ENCODE measurements around the gene CYP26B1.

Gene CYP26B1

DNA sequence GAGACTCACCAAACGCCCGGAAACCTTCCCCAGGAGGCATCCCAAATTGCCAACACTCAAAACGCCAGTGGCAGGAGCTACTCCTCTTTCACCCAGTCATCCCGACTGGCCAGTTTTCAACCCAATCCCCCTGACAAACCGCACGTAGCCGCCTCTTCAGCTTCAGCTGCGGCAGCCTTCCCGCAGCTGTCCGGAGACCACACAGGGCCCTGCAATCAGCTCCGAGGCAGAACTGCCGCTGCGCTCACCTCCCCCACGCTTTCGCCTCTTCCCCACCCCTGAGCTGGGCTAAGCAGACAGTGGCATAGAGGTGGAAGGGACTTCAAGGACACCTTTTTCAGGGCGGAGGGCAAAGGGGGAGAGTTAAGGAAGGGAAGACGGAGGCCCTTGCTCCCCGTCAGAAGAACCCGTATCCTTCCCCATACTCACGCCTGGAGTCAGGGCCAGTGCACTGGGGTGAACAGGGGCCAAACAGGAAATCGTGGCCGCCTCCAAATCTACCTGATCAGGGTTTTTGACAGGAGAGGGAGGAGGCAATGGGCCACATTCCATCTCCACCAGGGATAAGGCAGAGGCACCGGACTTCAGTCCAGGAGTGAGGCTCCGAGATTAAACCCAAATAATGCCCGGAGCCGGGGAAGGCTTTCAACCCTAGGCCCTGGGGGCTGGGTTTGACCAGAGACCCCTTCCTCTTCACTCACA is 16.9 kb downstream of the CYP26B1 start:
- no peak for FAIRE-seq

DNA sequence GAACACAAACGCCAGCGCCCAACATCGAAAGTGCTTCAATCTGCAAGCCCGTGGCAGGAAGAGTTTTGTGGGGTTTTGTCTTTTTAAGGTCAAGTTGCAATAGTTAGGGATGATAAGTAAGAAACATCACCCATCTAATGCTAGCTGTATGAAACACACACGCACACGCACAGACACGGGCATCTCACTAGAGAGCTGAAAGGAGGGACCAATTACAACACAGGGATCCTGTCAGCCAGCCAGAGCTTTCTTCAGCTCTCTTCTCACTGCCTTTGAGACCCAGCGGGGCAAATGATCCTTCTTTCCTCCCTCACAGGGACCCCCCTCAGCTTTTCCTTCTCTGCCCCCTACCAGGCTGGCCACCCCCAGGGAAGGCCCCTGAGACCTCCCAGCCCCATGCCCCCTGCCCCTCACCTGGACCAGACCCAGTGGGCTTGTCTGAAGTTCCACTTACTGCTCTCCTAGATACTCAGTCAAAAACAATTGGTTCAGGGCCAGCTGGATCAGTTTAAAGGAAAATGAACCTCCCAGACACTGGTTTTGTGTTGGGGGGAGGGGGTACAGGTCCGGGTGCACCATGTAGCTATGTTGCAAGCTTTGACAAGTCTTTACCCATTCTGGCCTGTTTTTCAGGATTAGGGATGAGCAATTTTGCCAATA is 17.9 kb downstream of the CYP26B1 start:
- no peak for DNase-seq (ENCODE audit: low spot score)
- FAIRE-seq = no peak

More for the DNA sequence above, 16.9 kb downstream of the CYP26B1 start:
- no peak for DNase-seq (ENCODE audit: low spot score)

DNA sequence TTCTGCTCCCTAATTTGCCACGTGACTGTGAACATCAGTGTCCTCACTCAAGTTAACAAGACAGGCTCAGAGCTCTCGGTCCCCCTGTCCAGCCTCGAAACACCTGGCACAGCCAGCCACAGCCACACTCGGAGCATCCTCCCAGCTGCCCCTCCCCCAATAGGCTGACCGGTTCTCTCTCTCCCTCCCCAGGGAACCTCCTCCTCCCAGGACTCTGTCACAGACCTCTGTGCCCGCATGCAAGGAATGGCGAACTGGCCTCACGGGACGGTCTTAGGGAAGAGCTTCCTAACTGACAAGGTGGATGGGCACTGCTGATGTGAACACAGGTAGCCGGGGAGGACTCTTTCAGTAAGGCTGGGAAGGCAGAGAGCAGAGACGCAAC is 18.8 kb downstream of the CYP26B1 start:
- FAIRE-seq = no peak

DNA sequence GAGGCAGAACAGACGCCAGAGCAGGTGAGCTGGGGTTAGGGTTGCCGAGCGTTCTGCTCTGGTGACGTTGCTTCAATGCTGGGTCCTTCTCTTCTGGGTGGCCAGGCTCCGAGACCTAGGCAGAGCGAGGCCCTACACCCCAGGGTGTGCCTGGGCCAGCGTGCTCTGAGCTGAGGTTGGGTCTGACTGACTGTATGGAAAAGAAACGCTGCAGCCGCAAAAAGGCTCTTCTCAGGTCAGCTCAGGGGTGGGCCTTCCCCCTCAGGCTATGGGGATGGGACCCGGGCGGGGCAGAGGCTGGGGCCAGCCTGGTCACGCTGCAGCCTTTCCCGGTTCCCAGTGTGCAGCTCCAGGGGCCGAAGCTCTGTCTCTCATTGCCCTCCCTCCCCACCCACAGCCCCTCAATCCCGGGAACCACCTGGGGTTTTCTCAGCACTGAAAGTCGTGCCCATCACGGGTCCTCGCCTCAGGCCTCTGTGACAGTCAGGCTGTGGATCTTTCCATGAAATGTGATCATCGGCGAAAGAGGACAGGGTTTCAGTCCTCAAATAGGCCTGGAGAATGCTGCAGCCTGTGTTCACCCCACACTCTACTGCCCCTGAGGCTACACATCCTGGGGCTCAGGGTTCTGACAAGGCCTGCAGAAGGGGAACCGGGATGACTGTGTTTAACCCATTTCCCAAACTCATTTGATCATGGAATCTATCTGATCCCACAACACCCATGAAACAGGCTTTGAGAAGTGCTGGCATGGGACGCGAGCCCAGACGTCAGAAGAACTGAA is 19.4 kb downstream of the CYP26B1 start:
- DNase-seq (ENCODE audit: low spot score) (no peak), FAIRE-seq (no peak)

More for the DNA sequence above, 18.8 kb downstream of the CYP26B1 start:
- no peak for DNase-seq (ENCODE audit: low spot score)

DNA sequence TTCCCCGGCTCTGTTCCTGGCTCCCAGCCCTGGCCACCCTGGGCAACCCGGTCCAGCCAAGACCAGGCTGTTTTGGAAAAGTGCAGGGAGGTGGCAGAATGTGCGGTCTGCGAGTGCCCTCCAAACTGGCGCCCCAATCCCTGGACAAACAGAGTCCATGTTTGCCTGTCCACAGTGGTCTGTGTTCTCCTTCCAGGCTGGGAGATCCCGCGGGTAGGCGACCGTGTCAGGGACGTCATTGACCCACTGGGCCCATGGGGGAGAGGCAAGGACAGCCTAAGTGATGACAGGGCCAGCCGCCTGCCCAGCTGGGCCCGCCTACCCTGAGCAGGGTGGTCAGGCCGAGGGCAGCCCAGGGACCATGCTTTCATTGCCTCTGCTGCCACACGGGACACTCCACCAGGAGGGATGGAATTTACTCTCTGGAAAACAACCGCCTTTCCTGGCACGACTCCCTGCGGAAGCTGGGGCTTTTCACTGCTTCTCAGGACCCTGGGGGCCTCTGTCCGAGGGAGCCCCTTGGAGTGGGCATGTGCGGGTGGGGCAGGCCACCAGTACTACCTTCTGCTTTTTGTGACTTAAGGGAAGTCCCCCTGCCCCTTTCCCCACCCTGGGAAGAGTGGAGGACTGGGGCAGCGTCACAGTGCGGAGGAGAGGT is 20.1 kb downstream of the CYP26B1 start:
- FAIRE-seq = no peak
- no peak for DNase-seq (ENCODE audit: low spot score)

DNA sequence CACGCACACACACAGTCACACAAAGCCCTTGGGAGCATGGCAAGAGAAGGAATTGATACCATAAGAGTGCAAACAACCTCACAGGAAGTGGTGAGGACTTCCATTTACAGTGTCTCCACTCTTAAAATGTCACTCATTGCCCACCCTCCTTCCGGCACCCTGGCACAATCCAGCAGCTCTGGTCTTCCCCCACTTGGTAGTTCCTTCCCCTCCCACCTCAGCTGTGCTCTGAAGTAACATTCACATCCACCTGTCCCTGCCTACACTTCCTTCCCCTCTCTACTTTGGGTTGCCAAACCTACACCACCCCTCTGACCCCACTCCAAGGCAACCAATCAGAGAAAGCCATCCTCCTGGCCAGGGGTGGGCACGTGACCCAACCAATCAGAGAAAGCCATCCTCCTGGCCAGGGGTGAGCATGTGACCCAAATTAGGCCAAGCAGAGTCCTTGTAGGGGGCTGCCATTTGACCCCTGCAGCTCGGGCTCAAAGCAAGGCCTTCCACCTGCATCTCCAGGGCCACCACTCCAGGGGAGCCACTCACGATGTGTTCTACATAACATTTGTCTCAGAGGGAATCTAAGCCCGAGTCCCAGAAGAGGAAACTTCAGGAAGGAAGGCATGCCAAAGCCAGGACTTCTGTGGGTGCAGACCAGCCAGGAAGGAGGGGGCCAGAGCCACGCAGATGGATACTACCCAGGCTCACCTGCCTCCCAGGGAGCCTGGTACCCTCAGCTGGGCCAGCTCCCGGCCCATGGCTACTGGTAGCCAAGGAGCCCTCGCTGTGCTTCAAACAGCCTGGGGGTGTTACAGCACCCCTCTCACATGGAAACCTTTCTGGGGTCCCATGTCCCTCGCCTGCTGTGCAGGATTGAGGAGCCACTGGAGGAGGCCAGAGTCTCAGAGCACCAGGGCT is 21.2 kb downstream of the CYP26B1 start:
- no peak for DNase-seq (ENCODE audit: low spot score)
- FAIRE-seq = no peak

DNA sequence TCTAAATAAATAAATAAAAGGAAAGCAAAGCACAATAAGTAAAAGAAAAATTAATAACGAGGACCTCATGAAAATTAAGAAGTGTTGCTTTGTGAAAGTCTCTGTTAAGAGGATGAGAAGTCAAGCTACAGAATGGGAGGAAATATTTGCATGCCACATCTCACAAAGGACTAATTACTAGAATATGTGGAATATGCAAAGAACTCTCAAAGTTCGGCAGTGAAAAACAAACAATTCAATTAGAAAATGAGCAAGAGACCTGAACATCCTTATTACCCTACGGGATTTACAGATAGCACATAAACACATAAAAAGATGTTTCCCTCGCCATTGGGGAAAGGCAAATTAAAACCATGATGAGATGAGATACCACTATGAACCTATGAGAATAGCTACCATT is 23.3 kb downstream of the CYP26B1 start:
- FAIRE-seq (no peak), DNase-seq (ENCODE audit: low spot score) (no peak)

DNA sequence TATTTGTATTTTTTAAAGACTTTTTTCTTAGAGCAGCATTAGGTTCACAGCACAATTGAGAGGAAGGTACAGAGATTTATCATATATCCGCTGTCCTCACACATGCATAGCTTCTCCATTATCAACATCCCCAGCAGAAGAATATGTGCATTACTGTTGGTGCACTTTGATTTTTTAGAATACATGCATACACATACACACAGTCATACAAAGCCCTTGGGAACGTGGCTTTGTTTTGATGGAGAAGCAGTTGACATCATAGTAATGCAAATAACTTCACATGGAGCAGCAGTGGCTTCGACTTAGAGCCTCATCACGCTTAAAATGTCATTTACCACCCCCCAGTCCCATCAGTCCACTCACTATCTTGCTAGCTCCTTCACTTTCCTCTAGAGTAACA is 26.5 kb downstream of the CYP26B1 start:
- FAIRE-seq = no peak
- no peak for DNase-seq (ENCODE audit: low spot score)

DNA sequence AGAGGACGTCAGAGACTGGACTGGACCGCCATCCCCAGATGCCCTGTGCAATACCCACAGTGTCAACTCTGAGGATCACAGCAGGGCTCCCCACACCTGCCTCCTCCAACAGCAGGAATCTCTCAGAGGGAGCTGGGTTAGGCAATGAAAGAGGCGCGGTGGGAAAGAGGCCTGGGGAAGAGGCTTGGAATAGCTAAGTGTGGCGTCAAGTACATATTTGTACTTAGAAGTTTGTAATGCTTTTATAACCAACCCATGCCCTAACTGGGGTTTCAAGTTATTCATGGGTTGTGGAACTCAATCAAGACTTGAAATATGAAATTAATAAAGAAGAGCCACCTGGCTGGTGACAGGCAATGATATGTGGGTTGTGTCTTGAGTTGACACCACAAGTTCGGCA is 28.7 kb downstream of the CYP26B1 start:
- no peak for DNase-seq (ENCODE audit: low spot score)
- FAIRE-seq = no peak

DNA sequence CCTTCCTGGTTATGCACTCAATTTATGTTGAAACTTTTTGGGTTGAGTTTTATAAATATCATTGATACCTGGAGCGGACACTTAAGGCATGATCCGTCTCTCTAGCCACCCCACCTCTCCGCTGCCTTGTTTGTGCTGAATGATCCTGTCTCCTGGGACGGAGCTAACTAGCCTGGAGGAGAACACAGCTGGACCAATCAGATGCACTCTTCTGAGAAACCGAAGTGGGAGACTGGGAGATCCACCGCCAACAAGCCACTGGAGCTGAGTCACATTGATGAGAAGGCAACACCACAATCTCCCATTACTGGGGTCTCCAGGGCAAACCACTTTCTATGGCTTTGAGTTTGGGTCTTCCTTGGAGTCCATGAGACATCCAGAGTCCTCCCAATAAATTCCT is 29.3 kb downstream of the CYP26B1 start:
- FAIRE-seq = no peak
- no peak for DNase-seq (ENCODE audit: low spot score)

DNA sequence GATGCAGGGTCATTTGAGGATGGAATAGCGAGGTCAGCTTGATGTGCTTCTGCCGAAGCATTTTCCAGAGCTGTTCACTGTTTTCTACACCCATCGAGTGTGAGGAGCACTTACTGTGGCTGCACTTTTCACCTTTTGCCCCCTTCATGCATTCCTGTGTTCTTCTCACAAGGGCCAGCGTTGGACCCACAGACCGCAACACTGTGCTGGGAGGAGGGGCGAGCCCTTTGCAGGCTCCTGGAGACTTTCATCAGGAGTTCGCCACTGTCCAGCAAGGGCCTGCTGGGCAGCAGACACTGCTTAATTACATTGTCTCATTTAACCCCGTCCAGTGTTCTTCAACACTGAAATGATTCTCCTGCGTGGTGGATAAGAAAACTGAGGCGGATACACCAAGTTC is 29.9 kb downstream of the CYP26B1 start:
- no peak for FAIRE-seq
- no peak for DNase-seq (ENCODE audit: low spot score)

DNA sequence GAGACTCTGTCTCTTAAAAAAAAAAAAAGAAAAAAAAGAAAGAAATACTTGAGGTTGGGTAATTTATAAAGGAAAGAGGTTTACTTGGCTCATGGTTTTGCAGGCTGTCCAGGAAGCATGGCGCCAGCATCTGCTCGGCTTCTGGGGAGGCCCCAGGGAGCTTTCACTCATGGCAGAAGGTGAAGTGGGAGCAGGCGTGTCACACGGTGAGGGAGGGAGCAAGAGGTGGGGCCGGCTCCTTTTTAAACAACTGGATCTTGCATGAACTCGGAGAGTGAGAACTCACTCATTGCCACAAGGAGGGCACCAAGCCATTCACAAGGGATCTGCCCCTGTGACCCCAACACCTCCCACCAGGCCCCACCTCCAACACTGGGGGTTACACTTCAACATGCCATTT is 30.6 kb downstream of the CYP26B1 start:
- FAIRE-seq (no peak), DNase-seq (ENCODE audit: low spot score) (no peak)

DNA sequence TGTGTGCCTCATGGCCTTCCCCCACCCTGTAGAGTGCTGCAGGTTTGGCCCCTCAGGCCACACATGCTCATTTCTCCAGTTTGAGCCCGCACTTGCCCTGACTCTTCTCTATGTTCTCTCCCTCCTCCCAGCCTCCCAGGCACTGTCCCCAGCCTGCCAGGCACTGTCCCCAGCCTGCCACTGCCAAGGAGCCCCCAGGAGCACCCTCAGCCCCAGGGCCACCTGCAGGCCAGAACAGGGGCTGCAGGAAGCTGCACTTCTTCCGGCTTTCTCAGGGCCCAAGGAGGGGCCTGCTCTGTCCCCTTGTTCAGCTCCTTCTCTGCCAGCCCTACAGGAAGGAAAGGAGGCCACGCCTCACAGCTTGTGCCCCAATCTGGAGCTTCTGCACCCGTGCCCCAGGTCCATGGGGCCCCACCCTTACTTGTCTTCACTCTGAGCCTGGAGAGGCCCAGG is 31.6 kb downstream of the CYP26B1 start:
- DNase-seq (ENCODE audit: low spot score) = peak; percentile 37
- no peak for FAIRE-seq

DNA sequence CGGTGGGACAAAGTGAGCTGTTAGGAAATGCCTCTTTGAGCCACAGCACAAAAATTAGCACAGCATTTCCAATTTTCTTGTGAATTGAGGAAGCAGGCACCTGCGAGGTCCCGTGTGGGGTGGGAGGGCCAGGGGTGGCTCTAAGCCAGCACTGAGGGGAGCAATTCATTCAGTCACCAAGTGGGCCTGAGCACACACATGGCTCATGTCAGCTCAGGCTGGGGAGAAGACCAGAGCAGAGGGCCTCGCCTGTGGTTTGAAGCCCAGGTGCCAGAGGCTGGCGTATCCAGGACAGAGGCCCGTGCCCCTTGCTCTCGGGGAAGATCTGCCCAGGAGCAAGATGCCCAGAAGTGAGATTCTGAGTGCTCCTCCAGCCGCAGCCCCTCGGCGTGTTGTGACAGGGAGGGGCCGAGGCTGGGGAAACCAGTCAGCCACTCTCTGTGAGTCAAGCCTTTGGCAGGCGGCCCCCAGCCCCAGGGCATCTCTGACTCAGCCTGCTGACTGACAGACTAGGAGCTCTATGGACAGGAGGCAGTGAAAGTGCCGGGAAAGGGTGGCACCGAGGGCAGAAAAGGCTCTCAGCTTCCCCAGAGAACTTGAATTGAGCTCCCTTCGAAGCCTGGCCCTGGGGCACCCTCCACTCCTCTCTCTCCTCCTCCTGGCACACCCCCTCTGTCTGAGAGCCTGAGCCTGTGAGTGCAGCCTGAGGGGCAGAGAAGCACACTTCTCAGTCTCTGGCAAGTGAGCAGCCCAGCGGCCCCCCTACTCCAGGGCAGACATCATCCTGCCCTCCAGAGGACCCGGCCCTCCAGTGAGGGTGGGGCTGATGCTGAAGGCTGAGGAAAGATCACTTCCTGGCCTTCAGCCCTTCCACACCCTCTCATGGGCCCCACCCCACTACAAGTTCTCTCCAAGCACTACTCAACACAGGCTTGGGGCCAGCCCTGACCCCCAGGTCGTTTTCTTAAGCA is 32.3 kb downstream of the CYP26B1 start:
- DNase-seq (ENCODE audit: low spot score) (peak; percentile 92), FAIRE-seq (peak; percentile 85)

DNA sequence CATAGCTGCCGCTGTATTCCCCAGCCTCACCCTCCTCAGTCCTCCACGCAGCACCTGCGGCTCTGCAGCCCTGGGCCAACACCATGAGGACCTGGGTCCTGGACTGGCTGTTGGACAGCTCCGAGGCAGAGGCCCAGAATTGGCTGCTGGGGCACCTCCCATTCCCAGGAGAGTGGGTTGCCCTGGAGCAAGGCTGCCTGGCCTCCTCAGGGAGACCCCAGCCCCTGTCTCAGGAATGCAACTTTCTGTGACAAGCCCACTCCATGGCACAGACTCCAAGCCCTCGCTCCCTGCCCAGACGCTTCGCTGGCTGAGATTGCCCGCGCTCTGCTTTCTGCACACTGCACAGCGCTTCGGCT is 33.0 kb downstream of the CYP26B1 start:
- FAIRE-seq (no peak), DNase-seq (ENCODE audit: low spot score) (no peak)

DNA sequence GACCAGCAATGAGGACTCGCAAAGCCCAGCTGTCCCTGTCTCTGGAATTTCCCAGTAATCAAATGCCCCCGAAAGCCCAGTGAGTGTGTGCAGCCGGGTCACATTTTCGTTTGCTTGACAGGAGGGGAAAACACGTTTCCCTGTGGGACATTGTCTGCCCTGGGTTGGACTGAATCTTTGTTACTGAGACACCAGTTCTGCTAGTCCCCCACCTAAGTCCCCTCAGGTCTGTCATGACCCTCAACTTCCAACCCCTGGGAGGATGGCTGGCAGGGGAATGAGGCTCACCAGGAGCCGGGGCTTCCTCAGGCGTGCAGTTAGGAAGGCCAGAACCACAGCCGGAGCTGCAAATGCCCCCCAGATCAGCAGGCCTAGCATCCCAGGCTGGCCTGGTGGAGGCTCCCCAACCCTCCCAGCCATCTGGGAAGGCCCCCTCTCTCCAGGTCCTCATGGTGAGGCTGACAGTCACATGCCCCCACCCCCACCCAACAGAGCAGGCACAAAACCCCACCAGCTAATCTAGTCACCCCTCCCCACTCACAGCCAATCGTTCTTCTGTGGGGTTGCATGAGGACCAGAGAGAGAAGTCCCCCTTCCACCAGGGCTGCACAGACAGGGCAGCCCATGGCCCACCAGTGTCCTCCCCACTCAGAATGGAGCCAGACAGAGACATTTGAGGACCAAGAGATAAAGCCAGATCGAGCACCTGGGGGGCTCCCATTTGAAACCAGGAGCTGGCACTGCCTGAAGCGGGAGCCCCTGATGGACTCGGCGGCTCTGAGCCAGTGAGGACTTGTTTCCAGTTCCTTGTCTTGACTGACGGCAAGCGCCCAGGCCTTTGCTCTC is 33.6 kb downstream of the CYP26B1 start:
- no peak for FAIRE-seq
- DNase-seq (ENCODE audit: low spot score) = no peak

DNA sequence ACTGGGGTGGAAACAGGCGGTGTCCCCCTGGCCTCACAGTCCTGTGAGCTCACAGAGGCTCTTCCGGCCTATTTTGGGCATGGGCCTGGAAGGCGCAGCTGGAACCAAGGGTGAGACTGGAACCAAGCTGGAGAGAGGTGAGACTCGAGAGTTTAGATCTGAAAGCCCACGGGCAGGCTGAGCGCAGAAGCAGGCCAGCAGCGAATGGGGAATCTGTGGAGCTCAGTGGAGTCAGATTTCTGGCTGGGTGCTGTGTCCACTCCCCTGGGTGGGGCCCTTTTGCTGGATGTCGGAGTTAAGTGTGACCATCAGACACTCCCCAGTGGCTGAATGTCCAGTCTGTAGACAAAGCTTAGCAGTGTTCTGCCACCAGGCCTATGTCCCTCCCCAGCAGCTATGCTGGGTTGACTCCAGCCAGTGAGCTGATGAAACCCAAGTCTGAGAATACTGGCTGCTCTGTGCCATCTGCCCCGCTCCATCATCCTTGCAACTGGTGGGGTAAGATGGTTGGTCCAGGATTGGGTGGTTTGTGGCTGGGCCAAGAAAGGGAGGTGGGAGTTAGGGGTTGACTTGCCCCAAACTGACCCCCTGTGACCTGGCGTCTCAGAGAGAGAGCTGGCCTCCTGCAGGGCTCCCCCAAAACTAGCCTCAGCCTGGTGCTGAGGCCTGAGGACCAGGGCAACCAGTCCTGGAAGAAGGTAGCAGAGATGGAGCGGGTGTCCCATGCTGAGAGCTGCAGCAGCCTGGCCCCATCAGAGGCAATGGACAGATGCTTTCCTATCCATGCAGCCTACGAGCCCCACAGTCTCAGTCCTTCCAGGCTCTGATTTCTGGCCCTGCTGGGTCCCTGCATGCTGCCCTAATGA is 34.4 kb downstream of the CYP26B1 start:
- FAIRE-seq (no peak), DNase-seq (ENCODE audit: low spot score) (no peak)

DNA sequence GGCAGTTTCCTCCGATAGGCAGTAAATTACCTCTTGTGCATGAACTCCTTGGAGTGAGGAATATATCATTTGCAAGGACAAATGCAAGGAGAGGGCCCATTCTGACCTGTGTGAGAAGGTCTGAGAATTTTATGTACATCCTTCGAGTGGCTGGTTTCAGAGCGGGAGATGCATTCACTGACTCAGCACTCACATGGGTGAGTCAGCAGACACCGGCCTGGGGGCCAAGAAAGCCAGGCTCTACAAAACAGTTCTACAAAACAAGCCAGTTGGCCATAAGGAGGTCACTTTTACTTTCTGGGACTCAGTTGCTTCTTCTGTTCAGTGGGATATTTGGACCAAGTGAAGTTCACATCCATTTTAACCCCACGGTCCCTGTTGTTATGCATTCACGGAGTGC is 35.3 kb downstream of the CYP26B1 start:
- DNase-seq (ENCODE audit: low spot score) (peak; percentile 54), FAIRE-seq (no peak)

All from RCC 7860 (cell line).